ENCODE measurements around the gene ACTL6B. TPM values are rescaled to one million over a fixed set of nuclear protein-coding genes. Genes with fewer than 3 reads are reported as not detected.

ACTL6B gene
- total and polyA plus RNA-seq, 2 of the 13 experiments (the other 11 are each of a cell fraction or from before 2014, with no cell fraction given) = not detected

DNA sequence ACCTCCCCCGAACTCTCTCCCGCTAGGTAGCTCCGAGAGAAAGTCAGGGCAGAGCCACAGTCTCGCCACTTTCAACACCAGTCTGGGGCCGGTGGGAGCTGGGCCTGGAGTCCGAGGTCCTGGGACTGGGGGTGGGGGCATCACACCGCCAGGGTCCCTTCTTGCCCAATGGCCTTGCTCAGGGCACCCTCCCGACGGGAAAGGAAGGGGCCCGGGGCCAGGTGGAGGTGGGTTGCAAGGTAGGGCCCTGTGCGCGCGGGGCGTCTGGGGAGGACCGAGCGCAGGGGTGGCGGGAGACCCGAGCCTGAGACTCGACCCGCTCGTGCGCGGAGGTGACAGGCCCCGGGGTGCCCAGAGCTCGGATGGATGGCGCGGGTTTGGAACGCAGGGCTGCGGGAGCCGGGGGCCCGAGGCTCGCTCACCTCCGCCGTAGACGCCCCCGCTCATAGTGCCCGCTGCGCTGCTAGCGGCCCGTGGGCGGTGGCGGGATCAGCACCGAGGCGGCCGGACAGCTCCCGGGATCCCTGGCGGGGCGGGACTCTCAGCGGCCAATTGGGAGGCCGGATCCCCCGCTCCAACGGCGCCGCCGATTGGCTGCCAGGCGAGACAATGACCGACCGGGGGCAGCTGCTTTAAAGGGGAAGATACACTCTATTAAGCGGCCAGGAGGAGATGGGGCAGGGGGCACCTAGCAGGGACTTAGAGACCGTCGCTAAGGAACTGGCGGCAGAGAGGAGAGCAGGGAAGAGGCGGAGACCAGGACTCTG lies at the start of gene ACTL6B (continued):
- no peak for TF ChIP-seq PHF20 (CRISPR knock-in tag; IDR thresholded peaks at IDR 0.05)

DNA sequence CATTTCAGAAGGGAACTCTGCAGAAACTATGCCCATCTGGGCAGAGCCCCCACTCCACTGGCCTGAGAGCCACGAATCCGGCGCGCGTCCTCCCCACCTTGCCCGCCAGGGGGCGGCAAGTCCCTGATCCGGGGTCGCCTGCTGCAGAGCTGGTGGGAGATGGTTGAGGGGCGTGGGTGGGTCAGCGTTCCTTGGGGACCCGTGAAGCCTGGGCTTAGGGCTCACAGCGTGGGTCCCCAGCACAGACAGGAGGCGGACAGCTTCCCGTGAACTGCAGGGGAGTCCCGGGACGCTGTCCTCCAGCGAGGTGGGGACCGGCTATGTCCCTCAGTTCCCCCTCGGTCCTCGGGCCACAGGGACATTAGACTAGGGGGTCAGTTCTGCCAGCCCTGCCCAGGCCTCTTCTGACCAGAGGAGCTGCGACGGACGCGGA lies 49.1 kb upstream of the ACTL6B start:
- ChIA-PET CTCF (ENCODE audit: low intra/inter-chr PET ratio, low total read pairs) (interaction anchor here (1.0 to 3.3 kb wide), 3 partner anchors 20 to 147 kb away, joined by 3 to 37 read pairs (median 5); partner anchors contain the start of genes MOSPD3 and SLC12A9), POLR2A (interaction anchor here (0.7 to 4.6 kb wide), 34 partner anchors 9 to 477 kb away, joined by 3 to 59 read pairs (median 6); partner anchors contain the start of genes EPHB4, EPO, FBXO24 and GIGYF1)
- no peaks in the 10 kb centered on the region for H3K27me3 ChIP-seq (ENCODE audit: control insufficient read depth in 1 of 2, insufficient read depth in 2 of 2, low read length in 2 of 2)
- no peaks in the 10 kb centered on the region for H4K20me1 ChIP-seq (ENCODE audit: insufficient read depth, low read length)
- peak overlapping the region; percentile 84 for H3K27ac ChIP-seq (ENCODE audit: extremely low read length, insufficient read depth, low read length)
- H3K9me3 ChIP-seq (ENCODE audit: low read length) = no peaks in the 10 kb centered on the region
- FAIRE-seq = peak; percentile 63
- peaks cover 30% of the 10 kb centered on the region for H3K4me1 ChIP-seq (ENCODE audit: insufficient read depth, low read length)
- H3K9ac ChIP-seq (ENCODE audit: insufficient read depth, low read depth, low read length) = peak overlapping the region; percentile 90
- H2AFZ ChIP-seq (ENCODE audit: low read length) = no peak overlapping the region
- peak overlapping the region; percentile 91 for H3K4me2 ChIP-seq (ENCODE audit: low read depth, low read length)
- no peaks in the 10 kb centered on the region for H3K36me3 ChIP-seq (replicated peaks in 1 of 2; ENCODE audit: control insufficient read depth in 1 of 2, insufficient read depth in 2 of 2, low read length in 2 of 2)
- intact Hi-C loops (cut with micrococcal nuclease; ENCODE audit: unreplicated experiment) = loop anchor here (1.0 kb wide), 1 partner anchor 20 kb away; no protein-coding TSS in a partner anchor
- BruUV-seq (replicated peaks) = TSS peak; percentile 96
- H3K79me2 ChIP-seq (ENCODE audit: insufficient read depth, low read length) = peaks cover 18% of the 10 kb centered on the region
- H3K4me3 ChIP-seq (replicated peaks in 1 of 3; ENCODE audit: insufficient read depth in 1 of 3, low read depth in 2 of 3, low read length in 3 of 3) = peak overlapping the region; percentile 52 to 98 (median 93)
- DNase-seq (ENCODE audit: low spot score) = peak; percentile 58
- in situ Hi-C loops (cut with HindIII; ENCODE audit: extremely low pct_ligation_motif_present, low pct_unique_long_range_greater_than_20kb) = loop anchor here (10.0 kb wide), 1 partner anchor 149 kb away; the partner anchor contains the start of gene SLC12A9
- peak; percentile 82 for ATAC-seq
- WGBS (ENCODE audit: low lambda C conversion rate) = 0% methylated on average over 5 of the region's 25 CpGs
- TF ChIP-seq ZNF644 (CRISPR knock-in tag; IDR thresholded peaks at IDR 0.05; ENCODE audit: low read depth) = no peak
- TF ChIP-seq ZNF761 (CRISPR knock-in tag; conservative IDR thresholded peaks at IDR 0.05) = no peak; the same call in 1 of the 2 replicates
- no peak for TF ChIP-seq HNRNPLL (IDR thresholded peaks at IDR 0.05; ENCODE audit: low read depth, low read length, poor library complexity, severe bottlenecking)
- no peak for TF ChIP-seq GTF2F1 (IDR thresholded peaks at IDR 0.05; ENCODE audit: low read length)
- TF ChIP-seq, protein P1, sequence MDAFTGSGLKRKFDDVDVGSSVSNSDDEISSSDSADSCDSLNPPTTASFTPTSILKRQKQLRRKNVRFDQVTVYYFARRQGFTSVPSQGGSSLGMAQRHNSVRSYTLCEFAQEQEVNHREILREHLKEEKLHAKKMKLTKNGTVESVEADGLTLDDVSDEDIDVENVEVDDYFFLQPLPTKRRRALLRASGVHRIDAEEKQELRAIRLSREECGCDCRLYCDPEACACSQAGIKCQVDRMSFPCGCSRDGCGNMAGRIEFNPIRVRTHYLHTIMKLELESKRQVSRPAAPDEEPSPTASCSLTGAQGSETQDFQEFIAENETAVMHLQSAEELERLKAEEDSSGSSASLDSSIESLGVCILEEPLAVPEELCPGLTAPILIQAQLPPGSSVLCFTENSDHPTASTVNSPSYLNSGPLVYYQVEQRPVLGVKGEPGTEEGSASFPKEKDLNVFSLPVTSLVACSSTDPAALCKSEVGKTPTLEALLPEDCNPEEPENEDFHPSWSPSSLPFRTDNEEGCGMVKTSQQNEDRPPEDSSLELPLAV (CRISPR knock-in tag; conservative IDR thresholded peaks at IDR 0.05; ENCODE audit: low read depth) = no peak
- no peak for TF ChIP-seq CBX1 (IDR thresholded peaks at IDR 0.05; ENCODE audit: low read depth)
- TF ChIP-seq RAD51 (IDR thresholded peaks at IDR 0.05; ENCODE audit: borderline replicate concordance) = no peak
- TF ChIP-seq ZFP41 (CRISPR knock-in tag; IDR thresholded peaks at IDR 0.05; ENCODE audit: borderline replicate concordance) = peak; percentile 20; the same call in 1 of the 2 replicates
- TF ChIP-seq ZC3H13 (CRISPR knock-in tag; IDR thresholded peaks at IDR 0.05) = no peak
- no peak for TF ChIP-seq ZNF501 (CRISPR knock-in tag; IDR thresholded peaks at IDR 0.05)
- no peak for TF ChIP-seq ZFX (CRISPR knock-in tag; IDR thresholded peaks at IDR 0.05; ENCODE audit: low read depth)
- TF ChIP-seq ZNF547 (CRISPR knock-in tag; IDR thresholded peaks at IDR 0.05) = peak; percentile 92; the same call in 1 of the 2 replicates
- TF ChIP-seq, protein P2, sequence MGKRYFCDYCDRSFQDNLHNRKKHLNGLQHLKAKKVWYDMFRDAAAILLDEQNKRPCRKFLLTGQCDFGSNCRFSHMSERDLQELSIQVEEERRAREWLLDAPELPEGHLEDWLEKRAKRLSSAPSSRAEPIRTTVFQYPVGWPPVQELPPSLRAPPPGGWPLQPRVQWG (CRISPR knock-in tag; IDR thresholded peaks at IDR 0.05; ENCODE audit: borderline replicate concordance, low read depth) = no peak
- 0 out of 2 replicates have a peak, but pooled peaks have one; percentile 16 for TF ChIP-seq AHR (CRISPR knock-in tag; IDR thresholded peaks at IDR 0.05)
- no peak; the same call in 1 of the 2 replicates for TF ChIP-seq ZNF382 (CRISPR knock-in tag; IDR thresholded peaks at IDR 0.05; ENCODE audit: borderline replicate concordance)
- TF ChIP-seq KLF16 (CRISPR knock-in tag; IDR thresholded peaks at IDR 0.05) = no peak
- TF ChIP-seq SMAD1 (CRISPR knock-in tag; IDR thresholded peaks at IDR 0.05; ENCODE audit: borderline replicate concordance, low read depth) = no peak
- TF ChIP-seq CC2D1A (CRISPR knock-in tag; IDR thresholded peaks at IDR 0.05) = no peak
- TF ChIP-seq NBN (conservative IDR thresholded peaks at IDR 0.05) = no peak
- peak; percentile 98 for TF ChIP-seq ZBTB7A (CRISPR knock-in tag; IDR thresholded peaks at IDR 0.05)
- no peak for TF ChIP-seq TAF15 (IDR thresholded peaks at IDR 0.05; ENCODE audit: low read depth, low read length, poor library complexity, severe bottlenecking)
